ENCODE results near the gene POLR3H. TPM values are rescaled to one million over a fixed set of nuclear protein-coding genes. Genes with fewer than 3 reads are reported as not detected.
A peak's percentile ranks its signal among the peaks of the same experiment; 100 is the strongest.

Gene POLR3H
- total RNA-seq, 4 donors from 2014 or later = 17.7 to 27.0 (median 23.4) TPM

GRCh38 chr22:41508770-41509170 lies 35.5 kb downstream of the POLR3H start:
- no peaks in the 10 kb centered on the region for H3K27me3 ChIP-seq
- WGBS, 2 donors (ENCODE audit: low coverage in 1 of 2) = 20% methylated on average over 3 of the region's 12 CpGs; no CpG with 5 or more reads in 1 of the 2 donors
- no peak for TF ChIP-seq POLR2A (IDR thresholded peaks at IDR 0.05)
- peak in 1 of 4 experiments; percentile 19 for TF ChIP-seq CTCF (IDR thresholded peaks at IDR 0.05)
- peak; percentile 15 for ATAC-seq
- peaks cover 0 to 82% of the 10 kb centered on the region in 2 donors for H3K36me3 ChIP-seq
- peak overlapping the region in 3 of 4 donors; percentile 65 to 80 (median 78) for H3K27ac ChIP-seq
- H3K9me3 ChIP-seq = no peaks in the 10 kb centered on the region
- peaks cover 6 to 96% (median 26%) of the 10 kb centered on the region in 3 donors for H3K4me1 ChIP-seq
- no peak overlapping the region for H3K4me3 ChIP-seq

- TF ChIP-seq EP300 (IDR thresholded peaks at IDR 0.05) (no peak), CTCF (IDR thresholded peaks at IDR 0.05) (no peak), POLR2A (IDR thresholded peaks at IDR 0.05) (no peak), POLR2AphosphoS5 (IDR thresholded peaks at IDR 0.05) (no peak)
- Histone ChIP-seq H3K4me3 (no peak overlapping the region), H3K27ac (peak overlapping the region in 3 of 4 donors; percentile 65 to 80 (median 78)), H3K4me1 (peaks cover 3 to 87% (median 16%) of the 10 kb centered on the region in 3 donors), H3K36me3 (peaks cover 0 to 82% of the 10 kb centered on the region in 2 donors), H3K27me3 (no peaks in the 10 kb centered on the region), H3K9me3 (no peaks in the 10 kb centered on the region)
- 65 to 80% methylated on average over 1 to 4 of the region's 23 CpGs for WGBS, 2 donors (ENCODE audit: low coverage in 1 of 2)
- no peak for ATAC-seq
Measured at GRCh38 chr22:41507330-41508063, 36.8 kb downstream of the POLR3H start.

GRCh38 chr22:41505511-41506220 lies 38.6 kb downstream of the POLR3H start:
- TF ChIP-seq EP300 (IDR thresholded peaks at IDR 0.05) = no peak
- no peak for TF ChIP-seq POLR2AphosphoS5 (IDR thresholded peaks at IDR 0.05)
- no peak for TF ChIP-seq CTCF (IDR thresholded peaks at IDR 0.05)
- no peak for TF ChIP-seq POLR2A (IDR thresholded peaks at IDR 0.05)
- no peak for ATAC-seq
- no peak overlapping the region for H3K4me3 ChIP-seq
- no peaks in the 10 kb centered on the region for H3K27me3 ChIP-seq
- peaks cover 0 to 78% (median 12%) of the 10 kb centered on the region in 3 donors for H3K4me1 ChIP-seq
- H3K27ac ChIP-seq = peak overlapping the region in 2 of 4 donors; percentile 40 to 49
- H3K36me3 ChIP-seq = peaks cover 0 to 88% of the 10 kb centered on the region in 2 donors
- H3K9me3 ChIP-seq = no peaks in the 10 kb centered on the region
- 84 to 86% methylated on average over 5 to 8 of the region's 10 CpGs for WGBS, 2 donors (ENCODE audit: low coverage in 1 of 2)

- no peak for ATAC-seq
- H3K9me3 ChIP-seq = no peaks in the 10 kb centered on the region
- peaks cover 0 to 88% of the 10 kb centered on the region in 2 donors for H3K36me3 ChIP-seq
- no peak overlapping the region for H3K4me3 ChIP-seq
- H3K4me1 ChIP-seq = peaks cover 0 to 72% (median 12%) of the 10 kb centered on the region in 3 donors
- H3K27ac ChIP-seq = peak overlapping the region in 2 of 4 donors; percentile 40 to 49
- 57% methylated on average over 4 of the region's 4 CpGs; no CpG with 5 or more reads in 1 of the 2 donors for WGBS, 2 donors (ENCODE audit: low coverage in 1 of 2)
- H3K27me3 ChIP-seq = no peaks in the 10 kb centered on the region
- no peak for TF ChIP-seq EP300 (IDR thresholded peaks at IDR 0.05)
- TF ChIP-seq CTCF (IDR thresholded peaks at IDR 0.05) = no peak
- no peak for TF ChIP-seq POLR2A (IDR thresholded peaks at IDR 0.05)
- no peak for TF ChIP-seq POLR2AphosphoS5 (IDR thresholded peaks at IDR 0.05)
Measured at GRCh38 chr22:41504816-41505215, 39.5 kb downstream of the POLR3H start.

Data from gastroesophageal sphincter (tissue), 4 donors.